Prostate gland (tissue), 2 donors: ENCODE results near the gene RNASE9. TPM values are rescaled to one million over a fixed set of nuclear protein-coding genes. Genes with fewer than 3 reads are reported as not detected.

Source experiments
- DNase-seq: peaks from one replicate; pipeline ENCODE4 v3.0.0-alpha.2; 2019; ENCODE audit warnings: low spot score
- H3K27ac ChIP-seq, 2 donors: fragments of 200-600 bp; sonication (generic); 2 replicates each; pipeline ENCODE4 v1.5.1; 2017 to 2019
- H3K27me3 ChIP-seq: fragments of 200-600 bp; sonication (generic); replicated peaks from 2 replicates; pipeline ENCODE4 v1.5.1; 2019; ENCODE audit not compliant: insufficient read depth
- H3K36me3 ChIP-seq, 2 donors: fragments of 200-600 bp; sonication (generic); 1 replicate in 1 of 2; 2 replicates in 1 of 2; pipeline versions ENCODE4 v1.5.1 to v1.8.1; 2017 to 2019
- H3K4me1 ChIP-seq: fragments of 200-600 bp; sonication (generic); replicated peaks from 2 replicates; pipeline ENCODE4 v1.5.1; 2019
- H3K4me3 ChIP-seq, 2 donors: fragments of 200-600 bp; sonication (generic); 2 replicates each; pipeline ENCODE4 v1.5.1; 2017 to 2019
- H3K9me3 ChIP-seq: fragments of 200-600 bp; sonication (generic); 2 replicates; pipeline ENCODE4 v1.5.1; 2017
- POLR2A ChIP-seq: fragments of 450-650 bp; IDR thresholded peaks from one replicate; pipeline ENCODE4 v1.6.1; 2016; ENCODE audit warnings: antibody characterized with exemption, mild to moderate bottlenecking
- POLR2AphosphoS5 ChIP-seq: sonication (generic); formaldehyde crosslinking; IDR thresholded peaks from one replicate; pipeline ENCODE4 v1.6.1; 2017; ENCODE audit warnings: antibody characterized with exemption
- WGBS: methylation state at CpG from one replicate; pipeline ENCODE4 v1.1.5; 2018; 5-methylcytosine and 5-hydroxymethylcytosine counted together
- intact Hi-C: fragments of 100-400 bp; cut with DNase I; formaldehyde crosslinking; loops from one replicate; pipeline ENCODE4 v1.14.2; 2022
- total RNA-seq, 2 donors: library from RNA; depleted of rRNA; stranded (reverse); fragments of >200 nt; gene quantifications; one replicate each; pipeline ENCODE4 v1.1.0, GENCODE V29; 2016
- TF ChIP-seq, protein P1 (sequence below), 4 experiments: fragments of 200-600 bp in 2 of 4; fragments of 450-650 bp in 2 of 4; sonication (generic) in 2 of 4; IDR thresholded peaks; 1 replicate in 3 of 4; 2 replicates in 1 of 4; pipeline ENCODE4 v1.5.1; 2016 to 2019; ENCODE audit warnings: antibody characterized with exemption in 4 of 4, mild to moderate bottlenecking in 2 of 4, moderate library complexity in 2 of 4

The RNASE9 gene
- total RNA-seq, 2 donors from 2014 or later: not detected

DNA sequence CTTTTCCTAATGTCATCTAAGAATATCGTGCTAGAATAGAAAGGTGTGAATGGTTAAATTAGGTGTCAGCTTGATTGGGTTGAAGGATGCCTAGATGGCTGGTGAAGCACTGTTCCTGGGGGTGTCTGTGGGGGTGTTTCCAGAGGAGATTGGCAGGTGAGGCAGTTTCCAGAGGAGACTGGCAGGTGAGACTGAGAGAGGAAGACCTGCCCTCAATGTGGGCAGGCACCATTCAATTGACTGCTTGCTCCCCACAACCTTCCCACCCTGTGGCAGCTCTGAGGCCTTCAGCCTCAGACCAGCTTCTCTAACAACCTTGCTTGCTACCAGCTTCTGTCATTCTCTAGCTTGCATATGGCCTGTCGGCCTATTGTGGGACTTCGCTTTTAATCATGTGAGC, 9.2 kb downstream of the RNASE9 start:
- no peak for DNase-seq
- no peak for TF ChIP-seq POLR2A
- TF ChIP-seq, protein P1, sequence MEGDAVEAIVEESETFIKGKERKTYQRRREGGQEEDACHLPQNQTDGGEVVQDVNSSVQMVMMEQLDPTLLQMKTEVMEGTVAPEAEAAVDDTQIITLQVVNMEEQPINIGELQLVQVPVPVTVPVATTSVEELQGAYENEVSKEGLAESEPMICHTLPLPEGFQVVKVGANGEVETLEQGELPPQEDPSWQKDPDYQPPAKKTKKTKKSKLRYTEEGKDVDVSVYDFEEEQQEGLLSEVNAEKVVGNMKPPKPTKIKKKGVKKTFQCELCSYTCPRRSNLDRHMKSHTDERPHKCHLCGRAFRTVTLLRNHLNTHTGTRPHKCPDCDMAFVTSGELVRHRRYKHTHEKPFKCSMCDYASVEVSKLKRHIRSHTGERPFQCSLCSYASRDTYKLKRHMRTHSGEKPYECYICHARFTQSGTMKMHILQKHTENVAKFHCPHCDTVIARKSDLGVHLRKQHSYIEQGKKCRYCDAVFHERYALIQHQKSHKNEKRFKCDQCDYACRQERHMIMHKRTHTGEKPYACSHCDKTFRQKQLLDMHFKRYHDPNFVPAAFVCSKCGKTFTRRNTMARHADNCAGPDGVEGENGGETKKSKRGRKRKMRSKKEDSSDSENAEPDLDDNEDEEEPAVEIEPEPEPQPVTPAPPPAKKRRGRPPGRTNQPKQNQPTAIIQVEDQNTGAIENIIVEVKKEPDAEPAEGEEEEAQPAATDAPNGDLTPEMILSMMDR (IDR thresholded peaks at IDR 0.05): no peak
- no peak for TF ChIP-seq POLR2AphosphoS5
- intact Hi-C loops: no loop called here
- Histone ChIP-seq H3K4me1 (no peaks in the 10 kb centered on the region), H3K27ac (no peak overlapping the region), H3K9me3 (no peaks in the 10 kb centered on the region), H3K4me3 (no peak overlapping the region), H3K36me3 (no peaks in the 10 kb centered on the region), H3K27me3 (no peaks in the 10 kb centered on the region)
- 86% methylated on average over 3 of the region's 3 CpGs for WGBS

DNA sequence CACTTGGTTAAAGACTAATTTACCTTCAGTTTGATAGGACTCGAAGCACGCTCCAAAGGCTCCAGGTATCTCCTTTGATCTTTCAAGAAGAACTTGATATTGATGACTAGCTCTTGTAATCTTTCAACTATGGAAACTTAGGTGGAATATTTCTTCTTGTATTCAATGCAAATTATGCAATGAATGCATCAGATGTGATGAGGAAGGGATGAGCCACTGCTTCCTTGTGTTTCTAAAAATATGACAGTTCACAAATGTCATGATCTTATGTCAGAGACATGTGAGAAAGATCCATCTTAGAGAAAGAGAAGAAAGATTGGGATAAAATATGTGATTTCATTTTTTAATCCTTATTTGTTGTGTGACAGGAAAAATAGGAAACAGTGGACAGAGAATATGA, 9.9 kb downstream of the RNASE9 start:
- Histone ChIP-seq H3K36me3 (no peaks in the 10 kb centered on the region), H3K9me3 (no peaks in the 10 kb centered on the region), H3K4me1 (no peaks in the 10 kb centered on the region), H3K27me3 (no peaks in the 10 kb centered on the region), H3K27ac (no peak overlapping the region), H3K4me3 (no peak overlapping the region)
- WGBS: 96% methylated on average over 2 of the region's 2 CpGs
- intact Hi-C loops: no loop called here
- TF ChIP-seq POLR2A (no peak), POLR2AphosphoS5 (no peak)
- TF ChIP-seq, protein P1 (IDR thresholded peaks at IDR 0.05): no peak
- DNase-seq: no peak

- no peaks in the 10 kb centered on the region for H3K4me1 ChIP-seq
- H3K4me3 ChIP-seq: no peak overlapping the region
- H3K36me3 ChIP-seq: no peaks in the 10 kb centered on the region
- H3K27ac ChIP-seq: no peak overlapping the region
- DNase-seq: no peak
- H3K27me3 ChIP-seq: no peaks in the 10 kb centered on the region
- 91% methylated on average over 10 of the region's 10 CpGs for WGBS
- TF ChIP-seq POLR2A: no peak
- no peak for TF ChIP-seq POLR2AphosphoS5
- TF ChIP-seq, protein P1 (IDR thresholded peaks at IDR 0.05): no peak
- intact Hi-C loops: no loop called here
- H3K9me3 ChIP-seq: no peaks in the 10 kb centered on the region
Observed at GRCh38 chr14:20548414-20549158, 12.3 kb downstream of the RNASE9 start.

DNA sequence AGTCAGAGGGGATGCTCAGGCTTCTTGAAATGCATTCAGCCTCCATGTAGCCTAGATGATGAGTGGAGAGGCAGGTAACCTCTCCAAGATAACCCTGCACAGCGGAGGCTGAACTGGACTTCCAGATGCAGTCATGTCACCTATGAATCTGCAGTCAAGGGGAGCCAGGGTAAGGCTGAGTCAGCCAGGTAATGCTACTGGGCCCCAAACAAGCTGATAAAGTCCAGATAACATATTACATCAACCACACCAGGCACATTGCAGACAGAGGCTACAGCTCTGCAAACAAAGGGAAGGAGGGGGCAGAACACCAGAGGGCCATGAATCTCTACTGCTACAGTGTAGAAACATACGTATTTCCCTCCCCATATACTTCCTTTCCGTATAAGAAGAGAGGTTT, 14.0 kb downstream of the RNASE9 start:
- intact Hi-C loops: no loop called here
- no peak overlapping the region for H3K4me3 ChIP-seq
- no peaks in the 10 kb centered on the region for H3K4me1 ChIP-seq
- WGBS: 55% methylated on average over 3 of the region's 3 CpGs
- H3K9me3 ChIP-seq: no peaks in the 10 kb centered on the region
- TF ChIP-seq, protein P1 (IDR thresholded peaks at IDR 0.05): no peak
- TF ChIP-seq POLR2A (no peak), POLR2AphosphoS5 (no peak)
- H3K36me3 ChIP-seq: no peaks in the 10 kb centered on the region
- no peak overlapping the region for H3K27ac ChIP-seq
- DNase-seq: no peak
- H3K27me3 ChIP-seq: no peaks in the 10 kb centered on the region

GRCh38 chr14:20539906-20540305, 20.9 kb downstream of the RNASE9 start:
- H3K9me3 ChIP-seq: no peaks in the 10 kb centered on the region
- H3K4me1 ChIP-seq: no peaks in the 10 kb centered on the region
- H3K36me3 ChIP-seq: no peaks in the 10 kb centered on the region
- intact Hi-C loops: loop anchor here (10.0 kb wide), 1 partner anchor 155 kb away; no protein-coding TSS in a partner anchor
- WGBS: 28% methylated on average over 4 of the region's 4 CpGs
- no peak overlapping the region for H3K27ac ChIP-seq
- no peaks in the 10 kb centered on the region for H3K27me3 ChIP-seq
- TF ChIP-seq POLR2AphosphoS5 (no peak), POLR2A (no peak)
- TF ChIP-seq, protein P1 (IDR thresholded peaks at IDR 0.05): no peak
- no peak for DNase-seq
- no peak overlapping the region for H3K4me3 ChIP-seq
